T1000 (cell line): ENCODE data around the gene PPRC1.

ENCODE experiments used
- DNase-seq: peaks from one replicate; lab custom pipeline; 2025; ENCODE audit warnings: mixed read lengths; lab: John Stamatoyannopoulos, UW

The PPRC1 gene

DNA sequence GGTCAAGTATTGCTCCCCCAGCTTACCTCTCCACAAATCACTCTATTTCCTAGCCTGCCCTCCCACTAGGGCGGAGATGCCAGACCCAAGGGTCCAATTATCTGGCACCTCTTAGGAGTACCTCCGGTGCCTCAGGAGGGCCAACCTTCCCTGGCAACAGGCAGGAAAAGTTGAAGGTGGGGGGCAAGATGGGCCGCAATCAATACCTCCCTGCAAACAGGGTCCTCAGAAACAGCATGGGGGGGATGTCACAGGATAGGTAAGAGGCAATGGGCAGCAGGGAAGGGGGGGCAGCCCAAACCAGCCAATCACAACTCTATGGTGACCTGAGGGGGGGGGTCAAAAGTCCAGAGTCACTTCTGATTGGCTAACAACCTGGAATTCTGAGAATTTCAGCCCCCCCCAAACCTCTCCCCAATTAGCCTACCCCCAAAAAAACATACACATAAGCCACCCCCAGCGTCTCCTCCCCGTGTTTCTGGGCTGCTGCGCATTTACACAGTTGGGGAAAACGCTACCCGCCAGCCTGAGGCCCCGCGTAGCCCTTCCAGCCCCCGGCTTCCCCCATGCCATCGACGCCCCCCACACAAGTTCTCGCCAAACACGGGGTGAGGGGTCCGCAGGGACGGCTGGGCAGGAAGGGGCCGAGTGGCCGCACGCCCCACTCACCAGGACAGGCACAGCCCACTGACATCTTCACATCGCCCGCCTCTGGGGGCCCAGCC, 13.3 kb upstream of the PPRC1 start:
- peak; percentile 46 for DNase-seq

GRCh38 chr10:102120142-102120990, 12.5 kb upstream of the PPRC1 start, which contains the start of gene LDB1:
TSS of gene LDB1 (minus strand) at chr10:102120368. CDS start at chr10:102120110, 258 bp downstream.
- DNase-seq, result peak; percentile 43

DNA sequence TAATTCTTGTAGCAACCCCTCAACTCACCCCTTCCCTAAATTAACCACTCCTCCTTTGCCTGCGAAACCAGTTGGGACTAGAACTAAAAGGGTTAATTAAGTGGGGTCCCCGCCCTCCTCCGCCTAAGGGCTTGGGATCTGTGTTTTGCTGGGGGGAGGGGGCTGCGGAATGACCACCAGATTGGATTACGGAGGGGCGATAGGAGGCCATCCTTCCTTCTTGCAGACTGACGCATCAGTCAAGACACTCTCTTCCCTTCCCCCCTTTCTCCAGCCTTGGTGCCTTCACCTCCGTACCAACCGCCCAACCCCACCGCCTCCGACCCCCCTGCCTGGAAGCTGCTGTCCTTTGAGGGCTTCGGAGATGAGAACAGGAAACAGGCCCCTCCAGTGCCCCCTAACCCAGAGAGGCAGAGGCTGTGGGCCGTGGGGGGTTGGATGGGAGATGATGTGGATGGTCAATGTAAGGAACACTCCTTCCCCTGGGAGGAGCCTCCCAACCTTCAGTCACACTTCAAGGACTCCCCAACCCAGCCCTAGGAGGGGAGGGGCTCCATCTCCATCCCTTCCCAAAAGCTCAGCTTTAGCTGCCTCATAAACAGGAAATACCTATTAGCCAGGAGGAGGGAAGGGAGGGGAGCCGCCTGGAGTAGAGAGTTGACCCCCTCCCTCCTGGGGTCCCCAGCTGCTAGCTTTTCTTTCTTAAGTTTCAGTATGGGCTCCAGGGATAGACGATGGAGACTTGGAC, 11.7 kb upstream of the PPRC1 start:
- DNase-seq, result no peak

GRCh38 chr10:102121739-102122372, 11.0 kb upstream of the PPRC1 start:
- no peak for DNase-seq

- no peak for DNase-seq
Observed at GRCh38 chr10:102122450-102122849, 10.4 kb upstream of the PPRC1 start.

- no peak for DNase-seq
Observed at GRCh38 chr10:102123223-102123622, 9.6 kb upstream of the PPRC1 start.

DNA sequence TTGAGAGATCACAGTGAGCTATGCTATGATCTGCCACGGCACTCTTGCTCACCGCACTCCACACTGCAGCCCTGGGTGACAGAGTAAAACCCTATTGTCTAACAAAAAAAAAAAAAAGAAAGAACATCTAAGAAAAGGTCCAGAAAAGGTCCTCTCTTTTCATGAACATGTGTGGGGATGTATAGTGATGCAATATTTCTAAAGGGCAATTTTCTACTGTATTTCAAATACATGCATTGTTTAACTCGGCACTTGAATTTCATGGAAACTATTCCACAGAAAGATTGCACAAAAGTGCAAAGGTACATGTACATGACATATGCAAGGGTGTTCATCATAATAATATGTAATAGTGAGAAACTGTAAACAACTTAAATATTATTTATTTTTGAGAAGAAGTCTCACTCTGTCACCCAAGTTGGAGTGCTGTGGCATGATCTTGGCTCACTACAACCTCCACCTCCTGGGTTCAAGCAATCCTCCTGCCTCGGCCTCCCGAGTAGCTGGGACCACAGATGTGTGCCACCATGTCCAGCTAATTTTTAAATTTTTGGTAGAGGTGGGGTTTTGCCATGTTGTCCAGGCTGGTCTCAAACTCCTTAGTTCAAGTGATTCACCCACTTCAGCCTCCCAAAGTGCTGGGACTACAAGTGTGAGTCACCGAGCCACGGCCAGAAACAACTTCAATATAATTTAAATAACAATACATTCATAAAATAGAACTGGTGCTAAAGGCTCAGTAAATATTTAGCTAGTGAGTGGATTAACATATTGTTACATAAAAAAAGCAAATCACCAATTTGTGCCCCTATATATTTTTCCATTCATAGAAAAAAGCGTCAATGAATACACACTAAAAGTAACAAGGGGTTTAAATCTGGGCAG, 1.3 kb upstream of the PPRC1 start:
- no peak for DNase-seq

GRCh38 chr10:102132193-102132562, 662 bp upstream of the PPRC1 start:
- DNase-seq, result no peak

DNA sequence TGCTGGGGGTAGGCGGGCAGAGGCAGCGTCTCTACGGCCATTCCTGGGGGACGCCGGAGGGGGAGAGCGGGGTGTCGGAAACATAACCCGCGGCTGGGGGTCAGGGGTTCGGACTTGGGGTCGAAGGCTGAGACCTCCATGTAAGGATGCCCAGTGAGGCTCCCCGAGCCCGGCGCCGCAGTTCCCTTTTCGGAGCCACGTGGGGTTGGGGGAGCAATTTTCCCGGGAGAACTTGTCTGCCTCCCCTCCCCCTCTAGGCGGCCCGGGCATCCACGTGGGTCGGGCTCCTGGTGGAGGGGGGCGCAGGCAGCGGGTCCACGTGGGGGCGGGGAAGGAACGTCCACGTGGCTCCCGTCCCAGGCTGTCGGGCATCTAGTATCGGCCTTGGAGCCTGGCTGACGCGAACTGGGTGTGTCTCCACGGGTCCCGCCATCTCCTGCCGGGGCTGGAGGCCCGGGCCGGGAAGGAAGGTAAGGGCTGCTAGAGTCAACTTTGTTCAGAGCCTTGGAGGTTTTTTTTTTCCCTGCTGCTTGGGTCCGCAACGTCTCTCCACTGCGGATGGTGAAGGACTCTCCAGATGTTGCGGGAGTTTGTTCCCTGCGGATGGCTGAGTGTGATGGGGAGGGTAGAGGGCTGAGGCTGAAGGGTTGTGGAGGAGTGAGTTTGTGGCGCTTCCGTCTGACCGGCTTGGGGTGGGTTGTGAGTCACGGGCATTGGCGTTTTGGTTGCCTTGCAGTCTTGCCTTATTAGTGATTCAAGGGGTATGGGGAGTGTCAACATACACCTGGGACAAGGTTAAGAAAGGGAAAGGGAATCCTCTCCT, 744 bp downstream of the PPRC1 start:
- DNase-seq, result peak; percentile 61

GRCh38 chr10:102134416-102134815, 1.6 kb downstream of the PPRC1 start:
- DNase-seq, result no peak

GRCh38 chr10:102135956-102136526, 3.2 kb downstream of the PPRC1 start:
- DNase-seq, result no peak

- DNase-seq, result no peak
Observed at GRCh38 chr10:102139281-102140110, 6.7 kb downstream of the PPRC1 start.

- no peak for DNase-seq
Observed at GRCh38 chr10:102140218-102140617, 7.4 kb downstream of the PPRC1 start.

GRCh38 chr10:102140913-102141540, 8.2 kb downstream of the PPRC1 start:
- DNase-seq, result no peak

- DNase-seq, result no peak
Observed at GRCh38 chr10:102141583-102142107, 8.8 kb downstream of the PPRC1 start.

- DNase-seq, result no peak
Observed at GRCh38 chr10:102146971-102147428, 14.2 kb downstream of the PPRC1 start.

- no peak for DNase-seq
Observed at GRCh38 chr10:102147561-102147960, 14.7 kb downstream of the PPRC1 start.

DNA sequence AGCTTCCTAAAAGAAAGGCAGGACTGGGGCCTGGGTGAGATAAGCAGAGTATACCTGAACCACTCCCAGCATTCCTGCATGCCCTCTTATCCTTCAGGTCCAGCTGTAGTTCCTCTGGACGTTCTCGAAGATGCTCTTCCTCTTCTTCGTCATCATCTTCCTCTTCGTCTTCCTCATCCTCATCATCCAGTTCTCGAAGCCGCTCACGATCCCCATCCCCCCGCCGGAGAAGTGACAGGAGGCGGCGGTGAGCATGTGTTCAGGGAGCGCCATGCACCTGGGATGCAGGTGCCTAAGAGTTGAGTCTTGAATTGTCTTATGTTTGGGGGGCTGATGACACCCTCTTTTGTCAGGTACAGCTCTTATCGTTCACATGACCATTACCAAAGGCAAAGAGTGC, 15.4 kb downstream of the PPRC1 start:
- no peak for DNase-seq
